CD1c-positive myeloid dendritic cell (primary cell): ENCODE data around the gene TRIM5.
"Not testable (repeated sequence)": the region's sequence is repeated elsewhere in the genome, so short reads cannot be mapped to it uniquely, and the experiment has no call there.

Source experiments
- DNase-seq: peaks from one replicate; pipeline ENCODE4 v3.0.0-alpha.2; 2016; ENCODE audit errors: extremely low spot score

TRIM5 gene

GRCh38 chr11:5684646-5685362 is at the start of gene TRIM5:
TRIM5 (minus strand) TSS chr11:5685074; CDS start chr11:5680177, 4,897 bp downstream.
- peak; percentile 94 for DNase-seq

- no peak for DNase-seq
These were observed 42.8 kb upstream of the TRIM5 start for GRCh38 chr11:5727691-5728090.

- no peak for DNase-seq
These were observed 41.5 kb upstream of the TRIM5 start for GRCh38 chr11:5726351-5726750.

- DNase-seq, result no peak
These were observed 37.7 kb upstream of the TRIM5 start for GRCh38 chr11:5722622-5723021.

GRCh38 chr11:5719703-5720495 is 35.0 kb upstream of the TRIM5 start:
- DNase-seq, result no peak

GRCh38 chr11:5716518-5716917 is 31.6 kb upstream of the TRIM5 start:
- DNase-seq, result not testable (repeated sequence)

GRCh38 chr11:5713695-5714094 is 28.8 kb upstream of the TRIM5 start:
- no peak for DNase-seq

- peak; percentile 12 for DNase-seq
These were observed 27.6 kb upstream of the TRIM5 start for GRCh38 chr11:5712507-5712906.

GRCh38 chr11:5705688-5706087 is 20.8 kb upstream of the TRIM5 start:
- DNase-seq, result no peak

GRCh38 chr11:5703741-5704536 is 19.1 kb upstream of the TRIM5 start:
- DNase-seq, result no peak

GRCh38 chr11:5701055-5701577 is 16.2 kb upstream of the TRIM5 start:
- peak; percentile 10 for DNase-seq

GRCh38 chr11:5700421-5701054 is 15.7 kb upstream of the TRIM5 start:
- DNase-seq, result peak; percentile 40

GRCh38 chr11:5698281-5698680 is 13.4 kb upstream of the TRIM5 start:
- DNase-seq, result no peak

GRCh38 chr11:5696210-5696609 is 11.3 kb upstream of the TRIM5 start:
- DNase-seq, result no peak

- DNase-seq, result no peak
These were observed 10.7 kb upstream of the TRIM5 start for GRCh38 chr11:5695580-5695979.

GRCh38 chr11:5694642-5695041 is 9.8 kb upstream of the TRIM5 start:
- no peak for DNase-seq

- peak; percentile 42 for DNase-seq
These were observed 7.1 kb upstream of the TRIM5 start for GRCh38 chr11:5691964-5692361.

- DNase-seq, result not testable (repeated sequence)
These were observed 6.5 kb upstream of the TRIM5 start for GRCh38 chr11:5691238-5691963.

GRCh38 chr11:5690736-5691135 is 5.9 kb upstream of the TRIM5 start:
- no peak for DNase-seq

GRCh38 chr11:5690216-5690615 is 5.3 kb upstream of the TRIM5 start:
- peak; percentile 15 for DNase-seq

GRCh38 chr11:5689551-5689983 is 4.7 kb upstream of the TRIM5 start, which contains the start of gene TRIM22:
TRIM22 (plus strand) TSS chr11:5689790; CDS start chr11:5696233, 6,443 bp downstream.
- DNase-seq, result peak; percentile 84
